GM13976 (cell line): ENCODE results near the gene BDH2.

Experiments used
- DNase-seq: peaks from one replicate; pipeline ENCODE4 v3.0.0; 2012; ENCODE audit warnings: low spot score
- in situ Hi-C: fragments of 300-500 bp; cut with MboI; formaldehyde crosslinking; loops from one replicate; pipeline ENCODE4 v1.12.0; 2022; ENCODE audit warnings: low sequenced_read_pairs, mixed read lengths, inconsistent platforms; ENCODE audit not compliant: unreplicated experiment
- TF ChIP-seq, protein P1 (sequence below): IDR thresholded peaks from 2 replicates; pipeline ENCODE4 v1.5.1; 2012; ENCODE audit warnings: borderline replicate concordance, mild to moderate bottlenecking; ENCODE audit not compliant: insufficient read depth; ENCODE audit errors: extremely low read depth, missing control alignments, control extremely low read depth

Gene BDH2

DNA sequence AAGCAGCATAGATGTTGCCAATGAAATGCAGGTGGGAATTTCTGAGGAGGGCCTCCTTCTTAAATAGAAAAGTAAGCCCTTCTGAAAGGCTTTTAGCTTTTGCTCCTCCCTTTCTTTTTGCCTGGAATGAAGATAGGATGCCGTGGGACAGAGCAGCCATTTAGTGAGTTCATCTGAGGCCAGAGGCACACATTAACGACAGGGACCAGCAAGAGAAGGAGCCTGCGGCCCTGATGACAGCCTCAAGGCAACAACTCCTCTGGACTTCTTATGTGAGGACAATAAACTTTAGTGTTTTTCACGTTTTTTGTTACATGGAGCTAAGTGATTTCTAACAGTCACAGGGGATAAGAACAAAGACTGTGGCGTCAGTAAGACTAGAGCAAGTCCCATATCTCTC is 1.1 kb upstream of the BDH2 start:
- TF ChIP-seq, protein P1, sequence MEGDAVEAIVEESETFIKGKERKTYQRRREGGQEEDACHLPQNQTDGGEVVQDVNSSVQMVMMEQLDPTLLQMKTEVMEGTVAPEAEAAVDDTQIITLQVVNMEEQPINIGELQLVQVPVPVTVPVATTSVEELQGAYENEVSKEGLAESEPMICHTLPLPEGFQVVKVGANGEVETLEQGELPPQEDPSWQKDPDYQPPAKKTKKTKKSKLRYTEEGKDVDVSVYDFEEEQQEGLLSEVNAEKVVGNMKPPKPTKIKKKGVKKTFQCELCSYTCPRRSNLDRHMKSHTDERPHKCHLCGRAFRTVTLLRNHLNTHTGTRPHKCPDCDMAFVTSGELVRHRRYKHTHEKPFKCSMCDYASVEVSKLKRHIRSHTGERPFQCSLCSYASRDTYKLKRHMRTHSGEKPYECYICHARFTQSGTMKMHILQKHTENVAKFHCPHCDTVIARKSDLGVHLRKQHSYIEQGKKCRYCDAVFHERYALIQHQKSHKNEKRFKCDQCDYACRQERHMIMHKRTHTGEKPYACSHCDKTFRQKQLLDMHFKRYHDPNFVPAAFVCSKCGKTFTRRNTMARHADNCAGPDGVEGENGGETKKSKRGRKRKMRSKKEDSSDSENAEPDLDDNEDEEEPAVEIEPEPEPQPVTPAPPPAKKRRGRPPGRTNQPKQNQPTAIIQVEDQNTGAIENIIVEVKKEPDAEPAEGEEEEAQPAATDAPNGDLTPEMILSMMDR = no peak
- in situ Hi-C loops = no loop called here
- no peak for DNase-seq

DNA sequence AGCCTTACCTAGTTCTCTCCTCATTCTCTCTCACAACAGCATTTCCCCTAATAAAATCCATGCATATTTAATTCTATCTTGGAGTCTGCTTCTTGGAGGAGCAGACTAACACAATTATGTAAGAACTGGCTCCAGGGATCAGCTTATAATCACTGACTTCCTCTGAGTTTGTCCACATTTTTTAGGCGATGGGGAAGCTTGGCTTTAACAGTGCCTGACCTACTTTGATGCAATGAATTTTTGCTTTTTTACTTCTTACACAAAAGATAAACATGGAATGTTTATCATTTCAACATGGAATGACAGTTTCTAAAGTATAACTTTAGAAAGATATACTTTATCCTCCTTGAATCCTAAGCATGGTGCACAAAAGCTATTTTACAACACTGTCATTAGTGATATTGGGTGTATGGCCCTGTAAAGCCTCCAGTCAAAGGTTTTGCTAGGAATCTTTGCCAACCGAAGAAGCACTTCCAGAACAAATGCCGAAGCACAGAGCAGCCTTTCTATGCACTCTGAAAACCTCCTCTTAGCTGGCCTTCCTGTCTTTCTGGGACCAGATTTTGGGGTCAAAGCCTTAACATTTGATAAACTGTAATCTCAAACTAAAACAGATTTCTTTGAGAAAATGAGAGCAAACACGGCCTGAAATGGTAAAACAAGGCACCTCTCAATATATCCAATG is 736 bp downstream of the BDH2 start:
- TF ChIP-seq, protein P1 = no peak
- DNase-seq = no peak
- in situ Hi-C loops = loop anchor here (5.0 to 10.0 kb wide), 2 partner anchors 472 to 654 kb away; no protein-coding TSS in a partner anchor

DNA sequence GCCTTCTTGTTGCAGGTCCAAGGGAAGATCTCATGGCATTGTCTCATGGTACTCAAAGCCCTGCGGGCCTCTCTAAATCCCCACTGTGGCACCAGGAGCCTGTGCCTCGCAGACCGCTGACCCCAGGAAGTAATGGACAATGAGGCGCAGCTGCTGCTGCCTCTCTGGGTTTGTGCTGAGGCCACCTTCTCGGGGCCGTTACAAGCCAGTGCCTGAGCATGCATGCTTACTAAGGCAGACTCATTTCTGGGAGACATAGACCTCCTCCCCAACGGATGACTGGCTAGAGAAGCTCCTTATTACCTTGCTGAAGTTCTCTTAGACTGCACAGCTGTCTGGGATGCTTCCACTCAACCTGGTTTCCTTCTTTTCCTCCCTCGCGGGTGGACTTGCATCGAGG is 1.3 kb downstream of the BDH2 start:
- in situ Hi-C loops = loop anchor here (5.0 to 10.0 kb wide), 2 partner anchors 471 to 654 kb away; no protein-coding TSS in a partner anchor
- TF ChIP-seq, protein P1 = no peak
- DNase-seq = no peak

DNA sequence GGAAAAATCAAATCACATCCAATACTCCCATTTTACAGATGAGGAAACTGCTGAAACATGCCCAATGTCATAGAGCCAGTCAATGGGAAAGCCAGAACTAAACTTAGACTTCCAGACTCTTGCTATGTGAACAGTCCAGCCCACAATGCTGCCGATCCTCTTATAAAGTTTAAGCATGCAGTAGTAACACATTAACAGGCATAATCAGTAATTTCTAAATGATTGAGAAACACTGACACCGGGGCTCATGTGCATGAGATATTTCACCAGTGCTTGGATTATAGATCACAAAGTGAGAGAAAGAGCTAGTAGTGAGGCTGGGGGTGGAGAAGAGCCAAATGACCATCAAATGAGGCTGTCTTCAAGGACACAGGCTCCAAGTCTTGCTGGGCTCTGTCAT is 2.5 kb downstream of the BDH2 start:
- in situ Hi-C loops = loop anchor here (5.0 to 10.0 kb wide), 2 partner anchors 470 to 652 kb away; no protein-coding TSS in a partner anchor
- DNase-seq = no peak
- TF ChIP-seq, protein P1 = no peak

DNA sequence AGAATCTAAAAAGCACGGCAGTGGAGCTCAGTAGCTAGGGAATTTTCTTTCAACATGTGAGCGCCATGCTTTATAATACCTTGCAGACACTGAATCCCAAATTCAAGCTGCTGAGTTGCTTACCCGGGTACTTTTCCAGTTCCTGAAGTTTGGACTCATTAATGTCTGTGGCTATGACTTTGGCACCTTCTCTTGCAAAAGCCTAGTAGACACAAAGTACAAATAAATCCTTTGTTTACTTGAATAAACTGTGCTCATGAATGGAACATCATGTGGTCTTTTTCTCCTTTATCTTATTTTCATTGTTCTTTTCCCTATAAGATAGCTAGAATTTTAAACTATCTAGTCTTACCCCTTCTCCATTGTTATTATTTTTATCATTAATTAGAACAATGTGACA is 4.6 kb downstream of the BDH2 start:
- TF ChIP-seq, protein P1 = no peak
- no peak for DNase-seq
- in situ Hi-C loops = loop anchor here (5.0 to 10.0 kb wide), 2 partner anchors 468 to 650 kb away; no protein-coding TSS in a partner anchor

DNA sequence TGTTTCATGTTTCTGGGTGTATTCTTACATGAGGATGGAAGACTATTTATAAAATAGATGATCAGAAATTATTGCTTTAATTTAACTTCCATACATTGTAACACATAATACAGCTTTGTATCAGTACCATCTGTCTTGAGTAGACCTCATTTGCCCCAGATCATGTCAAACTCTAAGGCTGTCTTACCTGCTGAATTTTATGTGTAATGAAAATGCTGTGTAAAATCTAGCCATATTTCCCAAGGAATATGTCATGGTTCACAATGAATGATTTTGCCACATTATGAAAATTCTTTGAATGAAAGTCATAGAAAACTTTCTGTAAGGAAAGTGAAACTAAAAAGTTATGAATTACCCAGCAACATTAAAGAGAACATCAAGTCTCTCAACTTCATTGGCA is 7.4 kb downstream of the BDH2 start:
- in situ Hi-C loops = loop anchor here (10.0 kb wide), 1 partner anchor 647 kb away; no protein-coding TSS in a partner anchor
- no peak for DNase-seq
- TF ChIP-seq, protein P1 = no peak
